ENCODE results near the gene RCOR2.

Gene RCOR2

GRCh38 chr11:63893355-63893754, 23.6 kb downstream of the RCOR2 start:
- Histone ChIP-seq H3K36me3 (ENCODE audit: insufficient read depth, low read length) (peaks cover 47% of the 10 kb centered on the region), H3K9ac (ENCODE audit: low read length) (no peak overlapping the region), H3K4me1 (ENCODE audit: insufficient read depth, low read length, severe bottlenecking) (peaks cover 11% of the 10 kb centered on the region), H3F3A (ENCODE audit: insufficient read depth, low read length) (no peaks in the 10 kb centered on the region), H3K9me3 (ENCODE audit: low read length) (no peaks in the 10 kb centered on the region), H3K79me2 (ENCODE audit: insufficient read depth, low read length) (no peaks in the 10 kb centered on the region; the same call in 1 of the 2 replicates), H3K4me3 (ENCODE audit: low read depth, low read length, poor library complexity, severe bottlenecking) (no peak overlapping the region), H3K27ac (ENCODE audit: low read depth, low read length, poor library complexity, severe bottlenecking) (no peak overlapping the region), H3K27me3 (ENCODE audit: insufficient read depth, low read length) (no peaks in the 10 kb centered on the region), H3K9me2 (ENCODE audit: low read depth, low read length) (no peaks in the 10 kb centered on the region), H3K4me2 (ENCODE audit: low read length) (no peak overlapping the region), H4K20me1 (ENCODE audit: insufficient read depth, low read length) (no peaks in the 10 kb centered on the region), H2AFZ (ENCODE audit: low read length) (no peak overlapping the region)
- no peak for TF ChIP-seq EZH2 (IDR thresholded peaks at IDR 0.05; ENCODE audit: borderline replicate concordance, low read length)
- TF ChIP-seq CTCF (IDR thresholded peaks at IDR 0.05; ENCODE audit: low read length), result no peak

DNA sequence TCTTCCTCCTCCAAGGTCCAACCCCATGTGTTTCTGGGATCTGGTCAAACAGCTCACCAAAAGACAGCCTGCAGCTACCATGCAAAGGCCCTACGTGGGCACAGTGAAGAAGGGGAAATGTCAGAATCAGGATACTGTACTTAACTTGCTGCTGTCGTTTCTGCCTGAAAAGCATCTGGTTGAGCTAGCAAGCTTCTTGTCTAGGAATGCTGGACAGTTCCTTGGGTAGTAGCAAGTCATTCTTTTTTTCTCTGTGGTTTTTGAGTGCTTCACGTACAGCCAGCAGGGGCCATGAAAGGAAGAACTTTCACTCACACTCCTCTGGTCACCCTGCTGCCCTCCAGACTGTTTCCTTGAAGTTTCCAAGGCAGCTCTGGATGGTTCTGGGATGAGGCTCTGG, 24.7 kb downstream of the RCOR2 start:
- Histone ChIP-seq H3F3A (ENCODE audit: insufficient read depth, low read length) (no peaks in the 10 kb centered on the region), H2AFZ (ENCODE audit: low read length) (no peak overlapping the region), H3K9me2 (ENCODE audit: low read depth, low read length) (no peaks in the 10 kb centered on the region), H3K27ac (ENCODE audit: low read depth, low read length, poor library complexity, severe bottlenecking) (no peak overlapping the region), H3K4me2 (ENCODE audit: low read length) (no peak overlapping the region), H3K27me3 (ENCODE audit: insufficient read depth, low read length) (no peaks in the 10 kb centered on the region), H4K20me1 (ENCODE audit: insufficient read depth, low read length) (no peaks in the 10 kb centered on the region), H3K79me2 (ENCODE audit: insufficient read depth, low read length) (no peaks in the 10 kb centered on the region; the same call in 1 of the 2 replicates), H3K4me3 (ENCODE audit: low read depth, low read length, poor library complexity, severe bottlenecking) (no peak overlapping the region), H3K9me3 (ENCODE audit: low read length) (no peaks in the 10 kb centered on the region), H3K9ac (ENCODE audit: low read length) (no peak overlapping the region), H3K36me3 (ENCODE audit: insufficient read depth, low read length) (peaks cover 35% of the 10 kb centered on the region), H3K4me1 (ENCODE audit: insufficient read depth, low read length, severe bottlenecking) (peaks cover 22% of the 10 kb centered on the region)
- TF ChIP-seq EZH2 (IDR thresholded peaks at IDR 0.05; ENCODE audit: borderline replicate concordance, low read length), result no peak
- TF ChIP-seq CTCF (IDR thresholded peaks at IDR 0.05; ENCODE audit: low read length), result no peak

GRCh38 chr11:63890368-63890767, 26.6 kb downstream of the RCOR2 start:
- Histone ChIP-seq H3K9me3 (ENCODE audit: low read length) (no peaks in the 10 kb centered on the region), H2AFZ (ENCODE audit: low read length) (no peak overlapping the region), H4K20me1 (ENCODE audit: insufficient read depth, low read length) (no peaks in the 10 kb centered on the region), H3K4me3 (ENCODE audit: low read depth, low read length, poor library complexity, severe bottlenecking) (no peak overlapping the region), H3K9me2 (ENCODE audit: low read depth, low read length) (no peaks in the 10 kb centered on the region), H3K27me3 (ENCODE audit: insufficient read depth, low read length) (no peaks in the 10 kb centered on the region), H3K79me2 (ENCODE audit: insufficient read depth, low read length) (peaks cover 3% of the 10 kb centered on the region; the same call in 1 of the 2 replicates), H3K4me2 (ENCODE audit: low read length) (no peak overlapping the region), H3K9ac (ENCODE audit: low read length) (no peak overlapping the region), H3K4me1 (ENCODE audit: insufficient read depth, low read length, severe bottlenecking) (peaks cover 24% of the 10 kb centered on the region), H3K27ac (ENCODE audit: low read depth, low read length, poor library complexity, severe bottlenecking) (no peak overlapping the region), H3K36me3 (ENCODE audit: insufficient read depth, low read length) (peaks cover 18% of the 10 kb centered on the region), H3F3A (ENCODE audit: insufficient read depth, low read length) (no peaks in the 10 kb centered on the region)
- TF ChIP-seq CTCF (IDR thresholded peaks at IDR 0.05; ENCODE audit: low read length) (no peak), EZH2 (IDR thresholded peaks at IDR 0.05; ENCODE audit: borderline replicate concordance, low read length) (no peak)

Measured in OCI-LY1 (cell line).